ENCODE results near the gene MDH1. TPM values are rescaled to one million over a fixed set of nuclear protein-coding genes. Genes with fewer than 3 reads are reported as not detected.
"Not testable (repeated sequence)": the region's sequence is repeated elsewhere in the genome, so short reads cannot be mapped to it uniquely, and the experiment has no call there.

Gene MDH1
- total and polyA plus RNA-seq, 5 donors, result 965 to 1,828 (median 1,087) TPM

DNA sequence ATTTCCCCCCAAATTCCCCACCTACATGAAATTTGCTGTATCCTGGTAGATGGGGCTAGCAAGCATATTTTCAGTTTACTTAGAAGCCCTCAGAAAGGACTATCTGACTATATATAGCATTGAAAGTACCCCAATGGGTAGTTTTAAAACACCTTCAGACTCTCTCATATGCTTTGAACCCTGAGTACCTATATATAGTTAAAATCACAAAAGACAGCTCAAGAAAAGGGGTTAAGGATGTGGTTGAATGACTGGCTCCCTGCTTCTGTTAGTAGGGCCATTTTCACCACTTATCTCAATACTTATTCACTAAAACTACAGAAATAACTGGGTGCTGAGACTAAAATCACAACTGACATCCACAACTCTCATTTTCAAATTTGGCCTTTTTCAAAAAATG lies 19.0 kb upstream of the MDH1 start:
- Histone ChIP-seq H3K4me3 (ENCODE audit: low read length) (no peak overlapping the region), H3K27ac (ENCODE audit: low read length) (no peak overlapping the region), H3K9me3 (ENCODE audit: control insufficient read depth, low read length) (no peaks in the 10 kb centered on the region), H3K4me1 (ENCODE audit: control insufficient read depth, insufficient read depth, low read length) (no peaks in the 10 kb centered on the region), H3K27me3 (ENCODE audit: control insufficient read depth, insufficient read depth) (no peaks in the 10 kb centered on the region)
- DNase-seq (no peak), ATAC-seq (no peak)
- intact Hi-C loops (cut with DNase I), result no loop called here

DNA sequence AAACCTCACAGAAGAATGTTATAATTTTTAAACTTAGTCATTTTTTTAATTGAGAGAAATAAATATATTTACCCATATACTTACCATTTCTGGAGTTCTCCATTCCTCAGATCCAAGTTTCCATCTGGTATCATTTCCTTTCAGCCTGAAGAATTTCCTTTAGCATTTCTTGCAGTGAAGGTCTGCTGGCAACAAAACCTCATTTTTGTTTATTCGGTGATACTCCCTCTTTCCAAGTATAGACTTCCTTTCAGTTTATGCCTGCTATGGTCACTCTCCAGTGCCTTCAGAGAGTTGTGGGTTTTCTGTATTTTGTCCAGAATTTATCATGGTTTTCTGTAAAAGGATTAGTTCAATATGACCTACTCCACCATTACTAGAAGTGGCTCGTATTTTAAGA lies 17.5 kb upstream of the MDH1 start:
- ATAC-seq (peak in 1 of 2 donors; percentile 64), DNase-seq (no peak)
- Histone ChIP-seq H3K27ac (ENCODE audit: low read length) (no peak overlapping the region), H3K4me3 (ENCODE audit: low read length) (no peak overlapping the region), H3K4me1 (ENCODE audit: control insufficient read depth, insufficient read depth, low read length) (peaks cover under 1% of the 10 kb centered on the region), H3K9me3 (ENCODE audit: control insufficient read depth, low read length) (no peaks in the 10 kb centered on the region), H3K27me3 (ENCODE audit: control insufficient read depth, insufficient read depth) (no peaks in the 10 kb centered on the region)
- intact Hi-C loops (cut with DNase I), result no loop called here
- 49% methylated on average over 2 of the region's 2 CpGs for WGBS

DNA sequence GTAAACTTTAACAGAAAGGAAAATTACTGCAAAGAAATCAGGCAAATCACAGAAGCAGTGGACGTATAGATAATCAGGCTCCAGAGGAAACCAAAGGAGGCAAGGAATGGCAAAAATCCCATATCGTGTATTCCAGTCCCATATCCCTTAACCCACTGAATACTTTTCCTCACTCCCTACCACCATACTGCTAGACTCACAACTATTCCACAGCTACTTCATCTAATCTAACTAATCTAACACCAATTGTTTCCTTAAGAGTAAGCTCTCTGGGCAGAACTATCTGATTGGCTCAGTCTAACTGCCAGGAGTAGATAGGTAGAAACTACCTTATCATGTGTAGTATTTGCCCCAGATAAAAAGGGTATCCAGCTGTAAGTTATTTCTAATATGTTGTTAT lies 16.8 kb upstream of the MDH1 start:
- 59% methylated on average over 2 of the region's 2 CpGs for WGBS
- no peak for DNase-seq
- intact Hi-C loops (cut with DNase I), result no loop called here

DNA sequence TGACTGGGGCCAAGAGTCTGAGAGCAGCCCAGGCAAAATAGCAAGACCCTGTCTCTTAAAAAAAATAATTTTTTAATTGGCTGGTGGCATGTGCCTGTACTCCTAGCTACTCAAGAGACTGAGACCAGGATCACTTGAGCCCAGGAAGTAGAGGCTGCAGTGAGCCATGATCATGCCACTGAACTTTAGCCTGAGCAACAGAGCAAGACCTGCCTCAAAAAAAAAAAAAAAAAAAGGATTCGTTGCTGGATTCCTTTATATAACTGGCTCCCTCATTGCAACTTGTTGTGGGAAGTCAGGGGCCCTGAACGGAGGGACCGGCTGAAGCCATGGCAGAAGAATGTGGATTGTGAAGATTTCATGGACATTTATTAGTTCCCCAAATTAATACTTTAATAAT lies 15.7 kb upstream of the MDH1 start:
- DNase-seq; H3K9me3 ChIP-seq (ENCODE audit: control insufficient read depth, low read length); H3K27ac ChIP-seq (ENCODE audit: low read length); H3K4me1 ChIP-seq (ENCODE audit: control insufficient read depth, insufficient read depth, low read length); intact Hi-C loops (cut with DNase I); H3K27me3 ChIP-seq (ENCODE audit: control insufficient read depth, insufficient read depth); ATAC-seq; H3K4me3 ChIP-seq (ENCODE audit: low read length): not testable (repeated sequence)
- WGBS, result 94% methylated on average over 3 of the region's 3 CpGs

More for the DNA sequence above, 16.8 kb upstream of the MDH1 start:
- no peak for ATAC-seq
- H3K27ac ChIP-seq (ENCODE audit: low read length), result no peak overlapping the region
- H3K27me3 ChIP-seq (ENCODE audit: control insufficient read depth, insufficient read depth), result no peaks in the 10 kb centered on the region
- H3K9me3 ChIP-seq (ENCODE audit: control insufficient read depth, low read length), result no peaks in the 10 kb centered on the region
- no peak overlapping the region for H3K4me3 ChIP-seq (ENCODE audit: low read length)
- H3K4me1 ChIP-seq (ENCODE audit: control insufficient read depth, insufficient read depth, low read length), result peaks cover 3% of the 10 kb centered on the region

DNA sequence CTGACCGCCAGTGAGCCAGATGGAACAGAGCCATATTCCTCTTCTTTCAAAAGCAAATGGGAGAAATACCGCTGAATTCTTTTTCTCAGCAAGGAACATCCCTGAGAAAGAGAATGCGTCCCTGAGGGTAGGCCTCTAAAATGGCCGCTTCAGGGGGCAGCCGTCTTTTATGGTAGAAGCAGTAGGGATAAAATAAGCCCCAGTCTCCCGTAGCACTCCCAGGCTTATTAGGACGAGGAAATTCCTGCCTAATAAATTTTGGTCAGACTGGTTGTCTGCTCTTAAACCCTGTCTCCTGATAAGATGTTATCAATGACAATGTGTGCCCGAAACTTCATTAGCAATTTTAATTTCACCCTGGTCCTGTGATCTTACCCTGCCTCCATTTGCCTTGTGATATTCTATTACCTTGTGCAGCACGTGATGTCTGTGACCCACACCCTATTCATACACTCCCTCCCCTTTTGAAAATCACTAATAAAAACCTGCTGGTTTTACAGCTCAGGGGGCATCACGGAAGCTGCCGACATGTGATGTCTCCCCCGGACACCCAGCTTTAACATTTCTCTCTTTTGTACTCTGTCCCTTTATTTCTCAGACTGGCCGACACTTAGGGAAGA lies 14.9 kb upstream of the MDH1 start:
- H3K9me3 ChIP-seq (ENCODE audit: control insufficient read depth, low read length); intact Hi-C loops (cut with DNase I); H3K4me3 ChIP-seq (ENCODE audit: low read length); DNase-seq; ATAC-seq; H3K27me3 ChIP-seq (ENCODE audit: control insufficient read depth, insufficient read depth); H3K27ac ChIP-seq (ENCODE audit: low read length); H3K4me1 ChIP-seq (ENCODE audit: control insufficient read depth, insufficient read depth, low read length): not testable (repeated sequence)
- 97% methylated on average over 13 of the region's 13 CpGs for WGBS

DNA sequence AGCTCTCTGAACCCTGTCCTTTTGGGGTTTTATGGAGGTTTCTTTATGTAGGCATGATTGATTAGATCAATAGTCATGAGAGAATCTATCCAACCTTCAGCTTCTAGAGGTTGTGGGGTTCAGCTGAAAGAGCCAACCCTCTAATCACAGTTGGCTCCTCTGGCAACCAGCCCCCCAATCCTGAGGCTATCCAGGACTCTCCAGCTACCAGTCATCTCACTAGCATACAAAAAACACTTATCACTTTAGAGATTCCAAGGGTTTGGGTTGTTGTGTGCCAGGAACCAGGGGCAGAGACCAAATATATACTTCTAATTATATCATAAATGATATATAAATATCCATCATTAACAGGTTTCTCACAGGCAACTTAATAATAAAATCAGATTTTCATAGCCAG lies 12.2 kb upstream of the MDH1 start:
- H3K4me3 ChIP-seq (ENCODE audit: low read length), result no peak overlapping the region
- H3K9me3 ChIP-seq (ENCODE audit: control insufficient read depth, low read length), result no peaks in the 10 kb centered on the region
- H3K27ac ChIP-seq (ENCODE audit: low read length), result no peak overlapping the region
- intact Hi-C loops (cut with DNase I), result no loop called here
- ATAC-seq (no peak), DNase-seq (no peak)
- no peaks in the 10 kb centered on the region for H3K27me3 ChIP-seq (ENCODE audit: control insufficient read depth, insufficient read depth)
- H3K4me1 ChIP-seq (ENCODE audit: control insufficient read depth, insufficient read depth, low read length), result peaks cover 3% of the 10 kb centered on the region

DNA sequence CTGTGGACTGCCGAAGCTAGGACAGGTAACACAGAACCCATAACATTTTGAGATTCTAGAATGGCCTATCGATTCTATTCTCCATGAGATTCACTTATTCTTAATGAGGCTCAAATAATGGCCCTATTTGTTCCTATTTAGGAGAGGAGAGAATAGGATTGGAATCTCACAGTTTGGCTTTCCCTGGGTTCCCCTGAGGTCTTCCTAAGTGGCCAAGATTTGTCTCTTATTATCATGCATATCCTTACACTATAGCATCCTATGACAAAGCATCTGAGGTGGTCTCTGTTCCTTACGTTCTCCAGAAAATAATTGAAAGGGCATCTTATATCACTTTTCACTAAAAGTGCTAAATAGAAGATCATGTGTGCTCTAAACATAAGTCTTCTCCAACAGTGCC lies 10.0 kb upstream of the MDH1 start:
- WGBS, result 97% methylated on average over 3 of the region's 3 CpGs
- no peaks in the 10 kb centered on the region for H3K9me3 ChIP-seq (ENCODE audit: control insufficient read depth, low read length)
- DNase-seq (no peak), ATAC-seq (no peak)
- no peaks in the 10 kb centered on the region for H3K27me3 ChIP-seq (ENCODE audit: control insufficient read depth, insufficient read depth)
- H3K27ac ChIP-seq (ENCODE audit: low read length), result no peak overlapping the region
- H3K4me1 ChIP-seq (ENCODE audit: control insufficient read depth, insufficient read depth, low read length), result peaks cover 3% of the 10 kb centered on the region
- no peak overlapping the region for H3K4me3 ChIP-seq (ENCODE audit: low read length)
- intact Hi-C loops (cut with DNase I), result no loop called here

DNA sequence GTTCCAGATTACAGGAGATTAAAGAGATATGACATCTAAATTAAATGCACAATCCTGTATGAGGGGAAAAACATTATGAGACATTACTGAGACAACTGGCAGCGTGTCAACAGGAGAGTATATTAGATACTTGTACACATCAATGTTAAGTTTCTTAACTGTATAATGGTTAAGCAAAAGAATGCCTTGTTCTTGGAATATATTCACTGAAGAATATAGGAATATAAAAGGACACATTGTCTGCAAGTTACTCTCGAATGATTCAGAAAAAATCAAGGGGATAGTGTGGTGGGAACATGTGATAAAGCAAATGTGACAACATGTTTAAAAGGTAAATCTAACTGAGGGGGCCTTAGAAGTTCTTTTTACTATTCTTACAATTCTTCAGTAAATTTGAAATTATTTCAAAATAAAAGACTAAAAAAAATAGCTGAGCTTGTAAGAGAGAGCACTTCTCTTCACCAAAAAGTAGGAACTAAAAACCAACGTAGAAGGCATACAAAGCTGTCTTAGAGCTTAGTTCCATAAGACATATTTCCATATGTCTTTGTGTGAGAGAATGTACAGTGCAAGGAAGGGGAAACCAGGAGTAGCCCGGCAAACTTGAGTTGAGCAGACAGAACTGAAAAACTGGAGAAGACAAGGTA lies 8.0 kb upstream of the MDH1 start:
- intact Hi-C loops (cut with DNase I), result no loop called here
- no peak overlapping the region for H3K4me3 ChIP-seq (ENCODE audit: low read length)
- WGBS, result 53% methylated on average over 4 of the region's 4 CpGs

DNA sequence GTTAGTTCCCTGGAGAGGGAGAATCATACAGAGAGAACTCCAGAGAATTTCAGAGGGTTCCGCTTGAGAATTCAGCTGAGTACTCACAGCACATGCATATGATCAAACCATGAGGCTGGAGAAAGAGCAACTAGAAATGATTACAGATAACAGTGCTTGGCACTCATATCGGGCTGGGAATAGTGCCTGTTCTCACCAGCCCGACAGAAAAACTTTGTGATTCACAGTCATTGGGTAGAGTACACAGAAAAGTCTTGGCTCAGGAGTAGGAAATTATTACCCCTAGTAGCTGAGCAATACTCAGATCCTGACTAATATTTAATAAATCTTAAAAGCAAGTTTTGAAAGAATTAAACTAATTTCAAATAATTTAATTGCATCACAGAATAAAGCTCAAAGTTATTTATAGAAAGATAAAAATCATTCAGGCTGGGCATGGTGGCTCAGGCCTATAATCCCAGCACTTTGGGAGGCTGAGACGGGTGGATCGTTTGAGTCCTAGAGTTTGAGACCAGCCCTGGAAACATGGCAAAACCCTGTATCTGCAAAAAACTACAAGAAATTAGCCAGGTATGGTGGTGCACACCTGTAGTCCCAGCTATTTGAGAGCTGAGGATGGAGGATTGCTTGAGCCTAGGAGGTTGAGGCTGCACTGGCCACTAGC lies 7.3 kb upstream of the MDH1 start:
- peaks cover 1% of the 10 kb centered on the region for H3K4me1 ChIP-seq (ENCODE audit: control insufficient read depth, insufficient read depth, low read length)
- DNase-seq (peak; percentile 38 to 69 (median 54)), ATAC-seq (peak; percentile 92 to 94)
- 52% methylated on average over 5 of the region's 5 CpGs for WGBS
- H3K27ac ChIP-seq (ENCODE audit: low read length), result peak overlapping the region; percentile 91
- no peak overlapping the region for H3K4me3 ChIP-seq (ENCODE audit: low read length)
- intact Hi-C loops (cut with DNase I), result no loop called here
- no peaks in the 10 kb centered on the region for H3K9me3 ChIP-seq (ENCODE audit: control insufficient read depth, low read length)
- H3K27me3 ChIP-seq (ENCODE audit: control insufficient read depth, insufficient read depth), result no peaks in the 10 kb centered on the region

More for the DNA sequence above, 8.0 kb upstream of the MDH1 start:
- Histone ChIP-seq H3K27me3 (ENCODE audit: control insufficient read depth, insufficient read depth) (no peaks in the 10 kb centered on the region), H3K27ac (ENCODE audit: low read length) (peak overlapping the region; percentile 56), H3K9me3 (ENCODE audit: control insufficient read depth, low read length) (no peaks in the 10 kb centered on the region), H3K4me1 (ENCODE audit: control insufficient read depth, insufficient read depth, low read length) (peaks cover 3% of the 10 kb centered on the region)
- DNase-seq (no peak), ATAC-seq (no peak)

DNA sequence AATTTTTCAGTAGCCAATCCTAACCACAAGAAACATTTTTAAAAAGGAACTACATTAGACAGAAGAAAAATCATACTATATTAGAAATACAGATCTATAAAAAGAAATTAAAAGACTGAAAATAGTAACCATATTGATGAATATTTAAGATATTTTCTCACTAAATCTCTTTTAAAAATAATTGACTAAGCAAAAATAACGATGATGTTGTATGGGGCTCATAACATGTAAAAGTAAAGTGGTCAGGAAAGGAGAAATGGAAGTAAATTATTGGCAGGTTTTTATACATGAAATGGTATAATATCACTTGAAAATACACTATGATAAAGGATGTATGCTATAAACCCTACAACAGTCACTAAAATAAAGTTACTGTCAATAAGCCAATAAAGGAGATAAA lies 5.9 kb upstream of the MDH1 start:
- H3K9me3 ChIP-seq (ENCODE audit: control insufficient read depth, low read length), result no peaks in the 10 kb centered on the region
- no peak overlapping the region for H3K4me3 ChIP-seq (ENCODE audit: low read length)
- DNase-seq (no peak), ATAC-seq (no peak)
- H3K4me1 ChIP-seq (ENCODE audit: control insufficient read depth, insufficient read depth, low read length), result no peaks in the 10 kb centered on the region
- no peaks in the 10 kb centered on the region for H3K27me3 ChIP-seq (ENCODE audit: control insufficient read depth, insufficient read depth)
- no peak overlapping the region for H3K27ac ChIP-seq (ENCODE audit: low read length)
- intact Hi-C loops (cut with DNase I), result no loop called here
- WGBS, result 92% methylated on average over 1 of the region's 1 CpG

DNA sequence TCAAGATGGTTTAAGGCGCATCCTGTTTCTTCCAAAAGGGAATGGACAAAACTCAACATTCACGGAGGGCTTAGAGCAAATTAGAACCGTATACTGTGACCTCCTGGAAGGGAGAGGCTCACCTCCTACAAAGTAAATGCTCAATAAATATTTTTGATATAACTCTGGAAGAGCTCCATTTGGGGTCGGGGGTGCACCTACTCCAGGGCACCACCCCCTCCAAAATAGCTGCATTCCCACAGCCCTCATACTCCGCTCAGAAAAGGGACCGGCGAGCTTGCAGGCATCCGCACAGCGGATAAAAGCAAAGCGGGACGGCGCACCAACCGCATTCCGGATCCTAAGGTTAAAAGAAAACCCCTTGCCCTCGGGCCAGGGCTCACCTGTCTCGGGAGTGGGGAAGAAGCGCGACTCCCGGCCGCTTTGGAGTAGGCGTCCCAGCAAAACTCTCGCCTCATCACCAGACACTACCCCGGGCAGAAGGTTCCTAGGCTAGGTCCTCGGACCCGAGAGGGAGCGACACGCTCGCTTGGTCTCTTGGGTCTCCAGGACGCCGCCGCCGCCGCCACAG lies 864 bp upstream of the MDH1 start:
- under 1% methylated on average over 33 of the region's 33 CpGs for WGBS
- H3K4me3 ChIP-seq (ENCODE audit: low read length), result peak overlapping the region; percentile 98
- ATAC-seq (no peak), DNase-seq (no peak)
- H3K4me1 ChIP-seq (ENCODE audit: control insufficient read depth, insufficient read depth, low read length), result peaks cover 2% of the 10 kb centered on the region
- peak overlapping the region; percentile 78 for H3K27ac ChIP-seq (ENCODE audit: low read length)
- intact Hi-C loops (cut with DNase I), result no loop called here
- H3K27me3 ChIP-seq (ENCODE audit: control insufficient read depth, insufficient read depth), result no peaks in the 10 kb centered on the region
- no peaks in the 10 kb centered on the region for H3K9me3 ChIP-seq (ENCODE audit: control insufficient read depth, low read length)

Measured in right cardiac atrium (tissue), 5 donors.